Fibroblast of lung (primary cell): ENCODE measurements around the gene CDH1. TPM values are rescaled to one million over a fixed set of nuclear protein-coding genes. Genes with fewer than 3 reads are reported as not detected.

Experiments
- DNase-seq, 2 donors: peaks; one replicate each; pipeline versions ENCODE4 v3.0.0 to v3.0.0-alpha.2; 2010; ENCODE audit warnings: low read depth in 2 of 2
- H2AFZ ChIP-seq: 2 replicates; pipeline ENCODE4 v1.5.1; 2012; ENCODE audit warnings: low read length, control low read depth, inconsistent platforms
- H3K27ac ChIP-seq: 2 replicates; pipeline ENCODE4 v1.5.1; 2011; ENCODE audit warnings: low read length, control low read depth; ENCODE audit not compliant: insufficient read depth
- H3K27me3 ChIP-seq: 2 replicates; pipeline ENCODE4 v1.5.1; 2011; ENCODE audit warnings: mild to moderate bottlenecking, low read length; ENCODE audit not compliant: control insufficient read depth, insufficient read depth
- H3K36me3 ChIP-seq: 2 replicates; pipeline ENCODE4 v1.5.1; 2011; ENCODE audit warnings: low read length; ENCODE audit not compliant: control insufficient read depth, insufficient read depth
- H3K4me1 ChIP-seq: 2 replicates; pipeline ENCODE4 v1.5.1; 2011; ENCODE audit warnings: low read length; ENCODE audit not compliant: control insufficient read depth, insufficient read depth; ENCODE audit errors: extremely low read depth
- H3K4me2 ChIP-seq: 2 replicates; pipeline ENCODE4 v1.5.1; 2011; ENCODE audit warnings: low read length, control low read depth; ENCODE audit not compliant: insufficient read depth; ENCODE audit errors: extremely low read depth
- H3K4me3 ChIP-seq, 4 experiments: fragments of 200-600 bp in 1 of 4; sonication (generic) in 1 of 4; replicated peaks in 1 of 4; 2 replicates each; pipeline ENCODE4 v1.5.1; 2011 to 2016; ENCODE audit warnings: low read length in 4 of 4, low read depth in 3 of 4, mild to moderate bottlenecking in 3 of 4, control low read depth in 2 of 4, inconsistent platforms in 1 of 4, mixed read lengths in 1 of 4; ENCODE audit not compliant: insufficient read depth in 1 of 4; ENCODE audit errors: control extremely low read depth in 1 of 4
- H3K79me2 ChIP-seq: 2 replicates; pipeline ENCODE4 v1.5.1; 2012; ENCODE audit warnings: mild to moderate bottlenecking, low read length, inconsistent platforms; ENCODE audit not compliant: control insufficient read depth, insufficient read depth
- H3K9ac ChIP-seq: 2 replicates; pipeline ENCODE4 v1.5.1; 2011; ENCODE audit warnings: mild to moderate bottlenecking, low read length, control low read depth; ENCODE audit not compliant: insufficient read depth
- H3K9me3 ChIP-seq: 2 replicates; pipeline ENCODE4 v1.5.1; 2012; ENCODE audit warnings: low read depth, low read length; ENCODE audit not compliant: control insufficient read depth, insufficient read depth
- H4K20me1 ChIP-seq: 2 replicates; pipeline ENCODE4 v1.5.1; 2011; ENCODE audit warnings: low read length; ENCODE audit not compliant: control insufficient read depth, insufficient read depth; ENCODE audit errors: extremely low read depth
- CTCF ChIP-seq, 2 donors: IDR thresholded peaks in 1 of 2; conservative IDR thresholded peaks in 1 of 2; 1 replicate in 1 of 2; 2 replicates in 1 of 2; pipeline ENCODE4 v1.5.1; 2011 to 2012; ENCODE audit warnings: low read length in 2 of 2, control low read depth in 1 of 2, inconsistent platforms in 1 of 2, low read depth in 1 of 2, mild to moderate bottlenecking in 1 of 2
- EZH2 ChIP-seq: IDR thresholded peaks from 2 replicates; pipeline ENCODE4 v1.5.1; 2012; ENCODE audit warnings: low read length, control low read depth, mild to moderate bottlenecking; ENCODE audit errors: missing control alignments
- polyA plus RNA-seq, 2 donors: library from polyadenylated mRNA; depleted of rRNA in 1 of 2; stranded (reverse) in 1 of 2; unstranded in 1 of 2; fragments of >200 nt; gene quantifications; 2 replicates each; pipeline ENCODE4 v1.2.1, GENCODE V29; 2011 to 2012; ENCODE audit warnings: missing spikeins in 1 of 2
- total RNA-seq: library from RNA; depleted of rRNA; stranded (reverse); fragments of >200 nt; gene quantifications from 2 replicates; pipeline ENCODE4 v1.2.1, GENCODE V29; 2014

Gene CDH1
- total and polyA plus RNA-seq, 2 donors (not counting 1 experiment from before 2014, with no cell fraction given): 0.02 TPM; not detected in 1

GRCh38 chr16:68850481-68850880 is 113.4 kb downstream of the CDH1 start:
- DNase-seq: no peak
- H3K4me2 ChIP-seq: no peak overlapping the region
- H3K4me1 ChIP-seq: no peaks in the 10 kb centered on the region
- no peak overlapping the region for H3K4me3 ChIP-seq
- no peak overlapping the region for H3K27ac ChIP-seq
- no peak overlapping the region for H3K9ac ChIP-seq
- no peaks in the 10 kb centered on the region for H3K9me3 ChIP-seq
- H4K20me1 ChIP-seq: no peaks in the 10 kb centered on the region
- no peak overlapping the region for H2AFZ ChIP-seq
- H3K79me2 ChIP-seq: no peaks in the 10 kb centered on the region
- H3K36me3 ChIP-seq: no peaks in the 10 kb centered on the region
- H3K27me3 ChIP-seq: no peaks in the 10 kb centered on the region
- no peak for TF ChIP-seq EZH2
- no peak for TF ChIP-seq CTCF (conservative IDR thresholded peaks at IDR 0.05 in 1 of 2, IDR thresholded peaks at IDR 0.05 in 1 of 2; ENCODE audit: low read depth in 1 of 2, low read length in 2 of 2)

- Histone ChIP-seq H3K4me1 (no peaks in the 10 kb centered on the region), H4K20me1 (no peaks in the 10 kb centered on the region), H3K27ac (no peak overlapping the region), H3K9ac (no peak overlapping the region), H3K9me3 (no peaks in the 10 kb centered on the region), H2AFZ (no peak overlapping the region), H3K4me2 (no peak overlapping the region), H3K36me3 (no peaks in the 10 kb centered on the region), H3K4me3 (no peak overlapping the region), H3K27me3 (no peaks in the 10 kb centered on the region), H3K79me2 (no peaks in the 10 kb centered on the region)
- DNase-seq: no peak
- TF ChIP-seq CTCF (conservative IDR thresholded peaks at IDR 0.05 in 1 of 2, IDR thresholded peaks at IDR 0.05 in 1 of 2; ENCODE audit: low read depth in 1 of 2, low read length in 2 of 2): no peak
- TF ChIP-seq EZH2: no peak
These were observed 114.5 kb downstream of the CDH1 start for GRCh38 chr16:68851601-68852000.

- Histone ChIP-seq H3K9me3 (no peaks in the 10 kb centered on the region), H2AFZ (no peak overlapping the region), H3K4me3 (no peak overlapping the region), H3K4me1 (no peaks in the 10 kb centered on the region), H3K9ac (no peak overlapping the region), H3K79me2 (no peaks in the 10 kb centered on the region), H3K36me3 (no peaks in the 10 kb centered on the region), H4K20me1 (no peaks in the 10 kb centered on the region), H3K4me2 (no peak overlapping the region), H3K27ac (no peak overlapping the region), H3K27me3 (no peaks in the 10 kb centered on the region)
- TF ChIP-seq EZH2 (no peak), CTCF (conservative IDR thresholded peaks at IDR 0.05 in 1 of 2, IDR thresholded peaks at IDR 0.05 in 1 of 2; ENCODE audit: low read depth in 1 of 2, low read length in 2 of 2) (no peak)
- DNase-seq: no peak
These were observed 120.4 kb downstream of the CDH1 start for GRCh38 chr16:68857479-68857878.
